BE2C (cell line): Measurements from ENCODE around the gene MGAT2.

Source experiments
- DNase-seq: peaks from one replicate; pipeline ENCODE4 v3.0.0-alpha.2; 2020
- H3K27me3 ChIP-seq: fragments of 250-450 bp; sonication (Bioruptor Pico); 2 replicates; pipeline ENCODE4 v1.5.1; 2020; ENCODE audit warnings: mild to moderate bottlenecking
- H3K36me3 ChIP-seq: fragments of 250-450 bp; sonication (Bioruptor Pico); 2 replicates; pipeline ENCODE4 v1.5.1; 2020; ENCODE audit warnings: mild to moderate bottlenecking
- H3K4me1 ChIP-seq: fragments of 250-450 bp; sonication (Bioruptor Pico); 2 replicates; pipeline ENCODE4 v1.5.1; 2020
- H3K4me3 ChIP-seq: 2 replicates; pipeline ENCODE4 v1.5.1; 2011; ENCODE audit warnings: low read depth, low read length
- H3K9me3 ChIP-seq: fragments of 250-450 bp; sonication (Bioruptor Pico); 2 replicates; pipeline ENCODE4 v1.5.1; 2020
- TF ChIP-seq, protein P1 (sequence below): IDR thresholded peaks from 2 replicates; pipeline ENCODE4 v1.5.1; 2012; ENCODE audit warnings: mild to moderate bottlenecking, low read depth, low read length

The MGAT2 gene

DNA sequence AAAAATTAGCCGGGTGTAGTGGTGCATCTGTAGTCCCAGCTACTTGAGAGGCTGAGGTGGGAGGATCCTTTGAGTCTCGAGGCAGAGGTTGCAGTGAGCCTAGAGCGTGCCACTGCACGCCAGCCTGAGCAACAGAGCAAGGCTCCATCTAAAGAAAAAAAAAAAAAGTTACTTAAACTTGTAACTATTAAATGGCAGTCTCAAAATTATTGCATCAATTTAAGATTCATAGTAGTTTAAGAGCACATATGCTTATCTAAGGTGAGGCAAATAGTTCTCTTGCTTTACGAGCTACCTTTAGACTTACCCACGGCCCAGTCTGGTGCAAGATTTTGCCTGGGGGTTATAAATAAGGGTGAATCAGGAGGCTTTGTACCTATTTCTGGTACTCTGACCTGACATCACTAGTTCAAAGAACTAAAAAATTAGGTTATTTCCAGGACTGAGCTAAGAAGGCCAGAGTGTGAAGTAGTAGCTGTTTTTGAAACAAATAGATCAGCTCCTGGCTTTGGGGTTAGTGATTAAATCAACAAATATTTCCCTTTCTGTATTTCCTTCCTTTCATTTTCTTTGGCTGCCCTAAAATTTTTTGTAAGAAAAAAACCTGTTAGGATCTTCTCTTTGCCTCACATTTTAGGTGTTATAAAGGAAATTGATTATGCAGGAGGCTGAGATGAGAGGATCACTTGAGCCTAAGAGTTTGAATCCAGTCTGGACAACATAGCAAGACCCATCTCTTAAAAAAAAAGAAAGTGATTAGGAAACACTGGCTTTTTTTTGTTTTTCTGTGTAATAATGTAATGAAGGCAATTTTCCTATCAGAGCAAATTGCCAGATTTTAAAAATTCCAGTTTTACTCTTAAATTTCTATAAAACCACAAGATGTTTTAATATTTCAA lies 3.6 kb downstream of the MGAT2 start:
- Histone ChIP-seq H3K36me3 (peaks cover 38% of the 10 kb centered on the region), H3K4me3 (no peak overlapping the region; the same call in 1 of the 2 replicates), H3K9me3 (no peaks in the 10 kb centered on the region), H3K4me1 (no peaks in the 10 kb centered on the region), H3K27me3 (no peaks in the 10 kb centered on the region)
- no peak for DNase-seq
- TF ChIP-seq, protein P1, sequence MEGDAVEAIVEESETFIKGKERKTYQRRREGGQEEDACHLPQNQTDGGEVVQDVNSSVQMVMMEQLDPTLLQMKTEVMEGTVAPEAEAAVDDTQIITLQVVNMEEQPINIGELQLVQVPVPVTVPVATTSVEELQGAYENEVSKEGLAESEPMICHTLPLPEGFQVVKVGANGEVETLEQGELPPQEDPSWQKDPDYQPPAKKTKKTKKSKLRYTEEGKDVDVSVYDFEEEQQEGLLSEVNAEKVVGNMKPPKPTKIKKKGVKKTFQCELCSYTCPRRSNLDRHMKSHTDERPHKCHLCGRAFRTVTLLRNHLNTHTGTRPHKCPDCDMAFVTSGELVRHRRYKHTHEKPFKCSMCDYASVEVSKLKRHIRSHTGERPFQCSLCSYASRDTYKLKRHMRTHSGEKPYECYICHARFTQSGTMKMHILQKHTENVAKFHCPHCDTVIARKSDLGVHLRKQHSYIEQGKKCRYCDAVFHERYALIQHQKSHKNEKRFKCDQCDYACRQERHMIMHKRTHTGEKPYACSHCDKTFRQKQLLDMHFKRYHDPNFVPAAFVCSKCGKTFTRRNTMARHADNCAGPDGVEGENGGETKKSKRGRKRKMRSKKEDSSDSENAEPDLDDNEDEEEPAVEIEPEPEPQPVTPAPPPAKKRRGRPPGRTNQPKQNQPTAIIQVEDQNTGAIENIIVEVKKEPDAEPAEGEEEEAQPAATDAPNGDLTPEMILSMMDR = no peak

DNA sequence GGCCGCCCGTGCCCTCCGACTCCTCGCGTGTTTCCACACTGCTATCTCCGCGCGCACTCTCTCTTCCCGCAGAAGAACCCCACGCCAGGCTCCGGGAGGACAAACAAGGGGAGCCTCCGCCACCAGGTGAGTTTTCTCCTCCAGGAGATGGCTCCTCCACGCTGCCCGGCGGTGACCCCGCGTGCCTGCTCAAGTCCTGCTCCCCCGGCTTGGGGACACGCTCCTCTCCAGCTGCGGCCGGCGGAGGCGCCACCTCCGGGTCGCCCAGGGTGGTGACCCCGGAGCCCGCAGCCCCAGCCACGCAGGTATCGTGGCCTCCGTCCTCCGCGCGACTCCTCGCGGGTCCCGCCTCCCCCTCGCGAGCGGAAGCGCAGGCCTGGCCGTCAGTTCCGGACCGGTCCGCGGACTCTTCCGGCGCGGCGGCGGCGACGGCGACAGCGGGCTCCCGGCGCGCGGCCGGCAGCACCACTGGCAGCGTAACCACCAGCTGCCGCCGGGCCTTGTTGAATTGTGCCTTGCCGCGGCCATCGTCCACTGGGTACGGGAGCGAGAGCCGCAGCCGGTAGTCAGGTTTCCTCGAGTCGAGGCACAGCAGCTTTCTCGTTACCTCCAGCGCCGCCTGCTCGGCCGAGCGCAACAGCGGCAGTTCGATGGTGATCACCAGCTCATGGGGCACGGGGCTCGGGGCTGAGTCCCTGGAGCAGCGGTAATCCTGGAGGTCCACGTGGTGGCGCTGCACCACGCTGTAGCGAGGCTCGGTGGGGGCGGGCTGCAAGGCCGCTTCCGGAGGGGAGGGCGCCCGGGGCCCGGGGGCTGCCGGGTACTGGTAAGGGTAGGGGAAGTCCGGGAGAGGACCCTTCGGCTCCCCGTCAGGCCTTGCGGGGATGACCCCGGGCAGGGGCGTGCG lies 13.3 kb downstream of the MGAT2 start:
- DNase-seq = peak; percentile 97
- Histone ChIP-seq H3K9me3 (no peaks in the 10 kb centered on the region), H3K36me3 (peaks cover 23% of the 10 kb centered on the region), H3K4me1 (no peaks in the 10 kb centered on the region), H3K27me3 (no peaks in the 10 kb centered on the region), H3K4me3 (peak overlapping the region; percentile 100)
- TF ChIP-seq, protein P1 = peak; percentile 76

DNA sequence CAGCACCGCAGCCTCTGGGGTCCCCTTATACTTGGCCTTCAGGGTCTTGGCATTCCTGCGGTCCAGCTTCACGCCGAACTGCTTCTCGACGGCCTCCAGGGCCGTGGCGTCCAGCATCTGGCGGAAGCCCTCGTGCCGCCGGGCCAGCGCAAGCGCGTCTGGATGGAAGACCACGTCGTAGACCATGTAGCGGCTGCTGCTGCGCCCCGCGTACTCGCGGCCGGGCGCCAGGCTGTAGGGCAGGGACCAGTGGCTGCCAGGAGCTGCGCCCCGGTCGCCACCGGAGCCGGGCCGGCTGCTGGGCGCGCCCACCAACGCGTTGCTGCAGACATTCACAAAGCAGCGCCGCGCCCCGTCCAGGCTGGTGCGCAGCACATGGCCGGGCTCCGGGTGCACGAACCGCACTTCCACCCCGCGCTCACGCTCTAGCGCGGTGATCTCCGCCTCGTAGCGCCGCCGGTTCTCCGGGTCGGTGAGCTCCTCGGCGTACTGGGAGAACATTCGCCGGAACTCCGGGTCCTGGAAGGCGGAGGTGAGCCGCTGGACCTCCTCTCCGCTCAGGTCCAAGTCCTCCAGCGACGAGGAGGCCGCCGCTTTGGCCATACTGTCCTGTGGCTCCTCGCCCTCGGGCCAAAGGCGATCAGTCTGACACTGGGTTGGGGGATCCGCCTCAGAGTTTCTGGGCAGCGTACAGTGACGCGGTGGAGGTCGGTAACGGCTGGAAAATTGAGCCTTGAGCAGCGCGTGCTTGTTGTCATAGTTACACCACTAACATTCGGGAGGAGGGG lies 14.1 kb downstream of the MGAT2 start, which contains the start of gene DNAAF2:
Gene DNAAF2 (minus strand): TSS at position 698 of the 788 bp plus-strand sequence. CDS start 95 bp downstream, at position 603.
- Histone ChIP-seq H3K4me1 (no peaks in the 10 kb centered on the region), H3K36me3 (peaks cover 25% of the 10 kb centered on the region), H3K4me3 (peak within 1 kb of the TSS; percentile 100), H3K9me3 (no peaks in the 10 kb centered on the region), H3K27me3 (no peaks in the 10 kb centered on the region)
- TF ChIP-seq, protein P1 = no peak
- peak; percentile 66 for DNase-seq

DNA sequence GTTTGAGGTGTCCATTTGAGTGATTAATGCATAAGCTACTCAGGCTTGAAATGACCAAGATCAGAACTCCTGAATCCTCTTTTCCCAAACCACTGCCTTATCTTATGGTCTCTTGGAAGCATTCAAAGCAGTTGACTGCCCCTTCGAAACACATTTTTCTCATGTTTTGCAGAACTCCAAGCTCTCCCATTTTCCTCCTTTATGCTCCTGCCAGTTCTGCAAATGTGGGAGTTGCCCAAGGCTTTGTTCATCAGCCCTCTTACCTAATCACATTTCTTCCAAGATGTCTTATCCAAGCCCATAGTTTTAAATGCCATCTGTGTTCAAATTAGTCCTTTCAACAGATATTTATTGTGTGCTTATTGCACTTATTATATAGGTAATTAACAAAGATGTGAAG lies 16.3 kb downstream of the MGAT2 start:
- TF ChIP-seq, protein P1 = no peak
- DNase-seq = no peak
- H3K4me1 ChIP-seq = no peaks in the 10 kb centered on the region
- no peaks in the 10 kb centered on the region for H3K9me3 ChIP-seq
- H3K27me3 ChIP-seq = no peaks in the 10 kb centered on the region
- peaks cover 23% of the 10 kb centered on the region for H3K36me3 ChIP-seq
- H3K4me3 ChIP-seq = no peak overlapping the region

DNA sequence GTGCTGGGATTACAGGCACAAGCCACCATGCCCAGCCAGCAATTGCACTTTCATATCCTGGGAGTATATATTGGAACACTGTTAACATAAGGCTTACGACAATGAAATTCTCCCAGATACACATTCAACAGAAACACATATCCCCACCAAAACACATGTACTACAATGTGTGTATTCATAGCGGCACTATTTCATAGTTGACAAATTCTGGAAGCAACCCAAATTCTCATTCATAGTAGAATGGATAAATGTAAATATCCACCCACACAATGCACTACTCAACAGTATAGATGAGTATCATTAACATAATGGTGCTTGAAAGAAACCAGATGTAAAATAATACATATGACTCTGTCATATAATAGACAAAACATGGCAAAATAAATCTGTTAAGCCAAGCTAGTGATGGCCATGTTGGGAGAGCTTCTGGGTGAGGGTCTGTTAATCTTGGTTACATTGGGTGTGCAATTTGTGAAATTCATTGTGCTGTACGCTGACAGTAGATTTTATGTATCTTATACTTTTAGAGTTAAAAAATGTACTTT lies 17.0 kb downstream of the MGAT2 start:
- Histone ChIP-seq H3K4me1 (no peaks in the 10 kb centered on the region), H3K36me3 (peaks cover 23% of the 10 kb centered on the region), H3K27me3 (no peaks in the 10 kb centered on the region), H3K4me3 (no peak overlapping the region), H3K9me3 (no peaks in the 10 kb centered on the region)
- no peak for DNase-seq
- TF ChIP-seq, protein P1 = no peak
